NOMO-1 treated with DMSO at 0.1 percent for 48 hours (cell line): ENCODE measurements around the gene SNRPA.

Experiments
- DNase-seq: peaks from one replicate; lab custom pipeline; 2025; ENCODE audit not compliant: unreplicated experiment; lab: John Stamatoyannopoulos, UW

SNRPA gene

GRCh38 chr19:40750874-40751537 lies at the start of gene SNRPA:
TSS of gene SNRPA (plus strand) at chr19:40751203. CDS start at chr19:40751409, 206 bp downstream.
- peak; percentile 96 for DNase-seq

GRCh38 chr19:40701758-40702157 lies 49.2 kb upstream of the SNRPA start:
- no peak for DNase-seq

GRCh38 chr19:40702337-40703012 lies 48.5 kb upstream of the SNRPA start:
- no peak for DNase-seq

GRCh38 chr19:40703029-40703755 lies 47.8 kb upstream of the SNRPA start:
- no peak for DNase-seq

- DNase-seq: no peak
Observed at GRCh38 chr19:40704491-40705361, 46.3 kb upstream of the SNRPA start.

GRCh38 chr19:40705362-40705651 lies 45.7 kb upstream of the SNRPA start:
- no peak for DNase-seq

GRCh38 chr19:40705950-40706619 lies 44.9 kb upstream of the SNRPA start:
- DNase-seq: no peak

GRCh38 chr19:40707615-40708014 lies 43.4 kb upstream of the SNRPA start:
- DNase-seq: no peak

GRCh38 chr19:40709817-40710216 lies 41.2 kb upstream of the SNRPA start:
- DNase-seq: no peak

- no peak for DNase-seq
Observed at GRCh38 chr19:40713939-40714338, 37.1 kb upstream of the SNRPA start.

GRCh38 chr19:40714441-40715299 lies 36.3 kb upstream of the SNRPA start:
- DNase-seq: peak; percentile 80

- DNase-seq: no peak
Observed at GRCh38 chr19:40716031-40716481, 34.9 kb upstream of the SNRPA start.

- peak; percentile 87 for DNase-seq
Observed at GRCh38 chr19:40716482-40717324, 34.3 kb upstream of the SNRPA start, which contains the start of the genes COQ8B and ITPKC. TSS of gene COQ8B (minus strand) at chr19:40716886. CDS start at chr19:40714632, 2,254 bp downstream. TSS of gene ITPKC (plus strand) at chr19:40717112. CDS start at chr19:40717136, 24 bp downstream.

GRCh38 chr19:40717325-40717879 lies 33.6 kb upstream of the SNRPA start:
- DNase-seq: no peak

- DNase-seq: no peak
Observed at GRCh38 chr19:40717880-40718773, 32.9 kb upstream of the SNRPA start.

GRCh38 chr19:40718774-40719391 lies 32.1 kb upstream of the SNRPA start:
- DNase-seq: peak; percentile 22

GRCh38 chr19:40719414-40719894 lies 31.5 kb upstream of the SNRPA start:
- no peak for DNase-seq
